Measurements from ENCODE around the gene AQP6.

- TF ChIP-seq CTCF (IDR thresholded peaks at IDR 0.05) = no peak
- peak in 1 of 2 donors; percentile 37 for TF ChIP-seq POLR2A (IDR thresholded peaks at IDR 0.05)
These were observed 52.7 kb downstream of the AQP6 start, which contains the start of gene RACGAP1 for GRCh38 chr12:50025187-50026059.
